T-helper 2 cell (primary cell): ENCODE data around the gene SSTR3.
A peak's percentile ranks its signal among the peaks of the same experiment; 100 is the strongest.

Source experiments
- DNase-seq, 5 experiments: peaks; one replicate each; pipeline versions ENCODE4 v3.0.0 to v3.0.0-alpha.2; 2012 to 2022

Gene SSTR3

DNA sequence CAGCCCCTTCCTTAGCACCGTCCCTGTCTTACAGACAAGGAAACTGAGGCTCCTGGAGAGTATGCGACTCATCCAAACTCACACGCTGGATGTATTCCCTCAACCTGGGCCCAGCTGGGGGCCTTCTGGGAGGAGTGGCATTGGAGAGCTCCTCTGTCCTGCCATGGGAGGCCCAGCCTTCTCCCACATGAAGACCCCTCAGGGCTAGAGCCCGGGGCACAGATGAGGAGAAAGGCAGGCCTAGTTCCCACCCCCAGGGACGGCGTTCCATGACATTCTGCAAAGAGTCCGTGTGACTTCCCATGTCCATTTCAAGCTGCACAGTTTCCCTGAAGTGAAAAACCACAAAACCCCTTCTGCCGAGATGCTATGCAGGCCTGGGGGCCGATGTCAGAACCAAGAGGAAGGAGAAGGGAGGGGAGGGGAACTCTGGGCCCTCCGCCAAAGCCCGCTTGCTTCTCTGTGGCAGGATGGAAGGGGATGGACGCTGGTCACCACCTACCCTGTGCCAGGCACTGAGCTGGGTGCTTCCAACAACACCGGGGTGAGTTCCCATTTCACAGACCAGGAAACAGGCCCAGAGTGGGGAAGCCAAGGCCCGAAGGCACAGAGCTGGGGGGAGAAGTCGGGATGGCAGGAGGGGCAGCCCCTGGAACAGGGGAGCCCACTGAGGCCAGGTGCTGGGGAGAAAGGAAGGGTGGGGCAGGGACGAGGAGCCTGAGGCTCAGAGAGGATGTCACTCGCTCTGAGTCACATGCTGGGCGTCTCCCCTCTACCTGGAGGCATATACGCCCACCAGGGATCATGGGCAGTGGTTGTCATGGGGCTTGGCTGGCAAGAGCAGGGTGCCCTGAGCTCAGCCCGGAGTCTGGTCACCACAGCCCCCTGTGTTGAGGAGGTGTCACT, 16.1 kb upstream of the SSTR3 start:
- DNase-seq: peak in 1 of 5 experiments; percentile 72

DNA sequence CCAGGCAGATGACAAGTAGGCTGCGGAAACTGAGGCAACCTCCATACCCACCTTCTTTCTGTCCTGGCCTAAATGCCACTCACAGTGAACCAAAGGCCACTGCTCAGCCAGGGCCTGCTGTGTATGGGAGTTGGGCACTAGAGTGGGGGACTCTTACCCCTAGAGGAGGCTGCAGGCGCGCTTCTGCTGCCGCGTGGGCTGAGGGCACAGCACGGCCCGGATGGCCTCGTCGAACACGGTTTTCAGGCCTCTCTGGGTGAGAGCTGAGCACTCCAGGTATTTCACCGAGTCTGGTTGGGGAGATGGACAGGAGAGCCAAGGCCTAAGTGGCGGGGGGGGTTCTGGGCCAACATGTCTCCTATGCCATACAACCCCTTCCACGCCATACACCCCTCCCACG, 14.2 kb upstream of the SSTR3 start:
- no peak for DNase-seq

DNA sequence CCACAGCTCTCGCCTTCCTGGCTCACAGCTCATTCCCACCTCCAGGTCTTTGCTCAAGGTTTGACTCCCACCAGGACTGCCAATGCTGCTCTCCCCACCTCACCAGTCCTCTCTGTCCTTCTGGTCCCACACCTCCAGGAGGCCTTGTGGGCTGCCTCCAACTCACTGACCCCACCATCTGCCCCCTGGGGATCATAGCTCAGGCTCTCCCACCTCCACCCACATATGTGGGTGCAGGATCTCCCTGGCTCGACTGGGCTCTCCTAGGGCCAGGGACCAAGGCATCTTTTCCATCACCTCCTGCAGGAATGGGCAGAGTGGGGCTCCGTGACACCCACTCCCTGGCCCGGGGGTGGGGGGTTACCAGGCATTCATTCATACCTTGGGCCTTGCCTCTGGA, 13.8 kb upstream of the SSTR3 start:
- DNase-seq: no peak

DNA sequence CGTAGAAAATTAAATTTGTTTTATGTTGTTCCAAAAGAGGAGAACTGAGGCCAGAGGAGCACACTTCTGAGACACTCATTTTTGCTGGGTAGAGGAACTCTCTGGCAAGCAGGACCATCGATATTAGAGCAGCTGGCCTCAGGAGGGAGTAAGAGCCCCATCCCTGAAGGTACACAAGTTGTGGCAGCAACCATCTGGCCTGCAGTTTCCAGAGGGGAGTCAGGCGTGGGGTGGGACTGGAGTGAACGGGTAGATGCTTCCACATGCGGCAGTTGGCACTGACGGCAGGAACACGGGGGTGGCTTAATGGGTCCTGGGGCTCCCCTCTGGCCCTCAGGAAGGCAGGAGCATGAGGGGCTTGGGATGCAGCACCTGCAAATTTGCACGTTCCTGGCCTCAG, 13.2 kb upstream of the SSTR3 start:
- DNase-seq: no peak

DNA sequence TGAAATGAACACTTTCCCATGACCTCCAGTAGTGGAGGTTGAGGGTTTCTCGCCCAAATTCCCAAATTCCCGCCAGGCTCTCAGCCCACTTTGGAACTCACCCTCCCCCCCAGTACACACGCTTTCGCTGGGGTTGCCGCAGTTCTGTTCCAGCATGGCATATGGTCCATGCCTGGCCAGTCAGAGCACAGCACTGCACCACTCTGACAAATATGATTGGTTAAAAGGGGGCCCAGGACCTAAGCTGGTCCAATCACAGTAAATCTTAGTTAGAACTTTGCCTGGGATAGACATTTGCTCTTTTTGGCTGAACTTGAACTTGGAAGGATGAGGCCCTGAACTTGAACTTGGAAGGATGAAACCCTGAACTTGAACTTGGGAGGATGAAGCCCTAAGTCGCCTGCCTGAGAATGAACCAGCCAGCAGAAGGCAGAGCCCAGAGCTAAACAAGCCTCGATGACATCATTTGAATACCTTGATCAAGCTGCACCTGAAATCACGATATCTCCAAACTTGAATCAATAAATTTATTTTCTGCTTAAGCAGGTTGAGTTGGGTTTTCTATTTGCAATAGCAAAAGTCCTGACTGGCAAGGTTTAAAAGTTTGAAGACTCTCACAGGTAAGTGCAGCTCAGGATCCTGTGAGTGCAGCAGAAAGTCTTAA, 12.6 kb upstream of the SSTR3 start:
- DNase-seq: no peak

DNA sequence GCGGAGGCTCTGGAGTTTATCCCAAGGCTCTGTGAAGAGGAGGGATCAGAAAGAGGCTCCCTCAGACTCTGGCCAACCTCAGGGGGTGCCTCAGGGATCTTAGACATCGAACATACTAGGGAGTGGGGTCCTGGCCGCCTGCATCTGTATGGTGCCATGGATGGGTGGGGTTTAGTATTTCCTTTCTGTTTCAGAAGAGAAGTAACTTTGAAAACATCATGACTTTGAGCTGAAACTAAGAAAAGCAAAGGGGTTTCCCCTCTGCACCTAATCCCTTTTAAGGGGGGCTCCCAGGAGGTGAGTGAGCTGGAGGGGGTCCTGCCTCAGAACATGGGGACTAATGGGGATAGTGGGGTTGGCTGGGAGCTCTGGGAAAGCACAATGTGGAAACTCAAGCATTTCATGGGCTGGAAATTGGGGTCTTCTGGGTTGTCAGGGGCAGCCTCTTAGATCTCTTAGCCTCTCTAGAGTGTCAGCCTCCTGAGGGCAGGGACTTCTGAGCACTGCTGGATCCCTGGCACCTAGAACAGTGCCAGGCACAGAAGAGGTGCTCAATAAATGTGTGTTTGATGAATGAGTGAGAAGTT, 11.8 kb upstream of the SSTR3 start:
- DNase-seq: peak in 1 of 5 experiments; percentile 2

DNA sequence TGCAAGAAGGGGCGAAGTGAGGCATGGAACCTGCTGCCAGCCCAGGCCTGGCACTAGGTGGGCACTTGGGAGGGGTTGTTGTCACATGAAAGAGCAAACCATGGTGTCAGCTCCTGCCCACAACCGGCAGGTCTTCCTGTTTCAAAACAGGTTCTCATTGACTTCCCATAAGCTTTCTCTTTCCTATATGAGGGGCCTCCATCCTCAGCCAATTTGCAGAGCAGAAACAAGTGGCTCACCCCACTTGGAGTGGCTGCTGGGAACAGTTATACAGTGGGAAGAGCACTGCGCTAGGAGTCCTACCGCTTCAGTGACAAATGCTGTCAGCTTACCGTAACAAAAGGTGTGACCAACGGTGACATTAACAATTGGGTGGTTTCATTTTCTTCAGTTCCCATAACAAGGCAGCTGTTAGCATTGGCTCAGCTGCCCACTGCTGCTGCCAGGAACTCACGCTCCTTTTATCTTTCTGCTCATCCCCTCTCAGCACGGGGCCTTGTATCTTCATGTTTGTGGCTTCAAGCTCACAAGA, 10.2 kb upstream of the SSTR3 start:
- peak in 2 of 5 experiments; percentile 83 to 93 for DNase-seq

DNA sequence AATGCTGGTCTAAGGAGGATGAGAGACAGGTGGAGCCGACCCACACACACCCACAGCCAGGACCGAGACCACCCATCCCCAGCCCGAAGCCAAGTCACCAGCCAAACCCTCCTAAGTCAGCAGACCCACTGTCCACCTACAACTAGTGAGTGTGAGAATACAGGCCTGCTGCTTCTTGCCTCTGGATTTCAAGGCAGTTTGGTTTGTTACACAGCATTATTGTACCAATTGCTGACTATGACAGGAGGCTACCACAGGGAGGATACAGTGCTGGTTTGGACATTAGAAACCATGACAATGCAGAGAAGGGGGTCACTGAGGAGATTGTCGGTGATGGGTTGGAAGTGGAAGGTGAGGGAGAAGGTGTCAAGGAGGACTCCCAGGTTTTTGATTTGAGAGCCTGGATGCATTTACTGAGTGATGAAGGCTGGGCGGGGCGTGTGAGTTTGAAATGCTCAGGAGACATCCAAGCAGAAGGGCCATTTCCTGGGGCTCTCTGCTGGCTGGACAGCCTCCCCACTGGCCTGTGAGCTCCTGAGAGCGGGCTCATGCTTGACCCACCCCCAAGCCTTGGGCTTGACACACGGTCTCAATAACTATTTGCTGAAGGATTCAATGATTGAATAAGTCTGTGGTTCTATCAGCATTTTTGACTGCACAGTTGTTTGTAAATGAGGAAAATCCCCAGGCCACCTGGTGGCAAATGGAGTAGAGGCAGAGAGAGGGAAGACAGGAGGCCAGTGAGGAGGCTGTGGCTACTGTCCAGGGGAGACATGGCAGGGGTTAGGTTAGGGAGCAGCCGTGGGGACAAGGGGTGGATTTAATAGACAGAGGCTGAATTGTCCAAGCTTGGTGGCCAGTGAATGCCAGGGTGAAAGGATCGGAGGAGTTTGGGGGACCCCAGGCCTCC, 9.4 kb upstream of the SSTR3 start:
- no peak for DNase-seq

DNA sequence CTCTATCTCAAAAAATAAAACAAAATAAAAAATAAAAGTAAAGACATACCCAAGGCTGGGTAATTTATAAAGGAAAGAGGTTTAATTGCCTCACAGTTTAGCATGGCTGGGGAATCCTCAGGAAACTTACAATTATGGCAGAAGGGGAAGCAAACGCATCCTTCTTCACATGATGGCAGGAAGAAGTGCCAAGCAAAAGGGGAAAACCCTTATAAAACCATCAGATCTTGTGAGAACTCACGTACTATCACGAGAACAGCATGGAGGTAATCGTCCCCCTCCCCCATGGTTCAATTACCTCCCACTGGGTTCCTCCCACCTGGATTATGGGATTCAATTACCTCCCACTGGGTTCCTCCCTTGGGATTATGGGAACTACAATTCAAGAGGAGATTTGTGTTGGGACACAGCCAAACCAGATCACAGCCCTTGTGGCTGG, 8.3 kb upstream of the SSTR3 start:
- peak in 1 of 5 experiments; percentile 53 for DNase-seq

DNA sequence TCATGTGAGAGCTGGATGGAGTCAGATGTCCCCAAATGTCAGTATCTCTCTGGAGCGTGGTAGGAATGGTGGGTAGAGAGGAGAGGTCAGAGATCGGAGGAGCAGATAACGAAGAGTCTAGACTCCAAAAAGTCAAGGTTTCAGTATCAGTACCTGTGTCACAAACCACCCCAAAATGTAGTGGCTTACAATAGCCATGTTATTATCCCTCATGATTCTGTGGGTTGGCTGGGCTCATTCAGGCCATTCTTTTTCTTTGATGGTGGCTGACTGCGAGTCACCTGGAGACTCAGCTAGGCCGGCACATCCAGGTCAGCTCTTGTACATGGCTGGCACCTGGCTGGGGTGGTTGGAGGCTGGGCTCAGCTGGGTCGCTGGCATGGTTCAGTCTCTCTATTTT, 7.3 kb upstream of the SSTR3 start:
- DNase-seq: peak in 1 of 5 experiments; percentile 50

DNA sequence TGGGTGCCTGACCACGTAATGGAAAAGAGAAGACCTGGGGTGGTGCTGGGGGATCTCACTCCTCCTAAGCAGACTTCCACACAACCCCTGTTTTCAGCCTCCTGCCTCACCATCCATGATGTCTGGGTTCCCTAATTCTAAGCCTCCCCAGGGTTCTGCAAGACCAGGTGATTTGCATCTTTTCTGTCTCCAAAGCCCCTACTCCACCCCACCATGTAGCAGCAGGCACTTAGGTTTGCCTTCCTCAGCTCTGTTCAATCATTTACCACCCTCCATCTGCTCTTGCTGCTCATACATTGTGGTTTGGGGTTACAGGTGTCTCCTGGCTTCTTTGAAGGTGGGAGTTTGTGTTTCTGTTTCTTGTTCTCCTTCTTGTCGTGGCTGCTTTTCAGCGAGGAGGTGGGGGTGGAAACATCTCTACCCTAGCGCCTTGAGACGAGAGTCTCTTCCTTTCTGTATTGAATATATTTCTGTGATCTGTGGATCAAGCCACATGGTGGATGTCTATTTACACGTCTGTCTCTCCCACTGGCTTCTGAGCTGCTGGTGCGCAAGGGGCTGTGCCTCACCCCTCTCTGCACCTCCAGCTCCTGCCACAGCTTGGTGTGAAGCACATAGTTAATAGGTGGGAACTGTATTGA, 6.6 kb upstream of the SSTR3 start:
- DNase-seq: peak in 4 of 5 experiments; percentile 53 to 86 (median 76)

DNA sequence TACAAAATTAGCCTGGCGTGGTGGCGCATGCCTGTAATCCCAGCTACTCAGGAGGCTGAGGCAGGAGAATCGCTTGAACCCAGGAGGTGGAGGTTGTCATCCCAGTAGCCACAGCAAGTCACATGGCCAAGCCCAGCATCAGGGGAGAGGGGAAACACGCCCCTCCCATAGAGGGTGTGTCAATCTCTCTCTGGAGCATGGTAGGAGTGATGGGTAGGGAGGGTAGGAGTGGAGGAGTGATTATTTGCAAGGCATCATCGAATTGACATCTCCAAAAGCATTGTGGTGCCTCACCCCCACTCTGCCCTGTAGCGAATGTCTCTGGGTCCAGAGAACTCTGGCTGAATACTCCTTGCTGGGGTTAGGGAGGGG, 6.1 kb upstream of the SSTR3 start:
- no peak for DNase-seq

DNA sequence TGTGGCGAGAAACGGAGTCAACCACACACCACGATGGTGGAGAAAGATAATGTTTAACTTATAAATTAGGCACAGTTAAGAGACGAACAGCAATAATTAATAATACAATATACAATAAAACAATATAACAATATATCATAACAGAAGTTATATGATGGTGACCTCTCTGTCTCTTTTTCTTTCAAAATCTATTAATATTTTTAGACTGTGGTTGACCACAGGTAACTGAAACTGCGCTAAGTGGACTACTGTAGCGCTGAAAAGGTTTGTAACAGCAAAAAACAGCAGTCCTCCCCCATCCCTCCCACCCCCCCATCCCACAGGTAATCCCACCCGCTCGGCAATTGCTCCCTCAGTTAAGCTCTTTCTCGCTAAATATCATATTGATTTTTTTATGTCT, 3.6 kb upstream of the SSTR3 start:
- DNase-seq: no peak

DNA sequence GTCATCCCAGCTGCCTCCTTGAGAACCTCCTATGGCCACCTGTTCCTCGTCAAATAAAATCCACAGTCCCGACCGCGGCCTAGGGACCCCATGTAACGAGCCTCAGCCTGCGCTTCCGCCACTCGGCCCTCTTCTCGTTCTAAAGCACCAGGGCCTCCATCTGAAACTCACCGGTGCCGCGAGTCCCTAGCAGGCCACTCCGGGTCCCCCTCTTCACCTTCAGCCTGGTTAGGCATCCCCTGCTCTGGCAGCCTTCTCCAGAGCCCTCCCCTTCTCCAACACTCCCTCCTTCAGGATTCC, 2.4 kb upstream of the SSTR3 start:
- DNase-seq: no peak

DNA sequence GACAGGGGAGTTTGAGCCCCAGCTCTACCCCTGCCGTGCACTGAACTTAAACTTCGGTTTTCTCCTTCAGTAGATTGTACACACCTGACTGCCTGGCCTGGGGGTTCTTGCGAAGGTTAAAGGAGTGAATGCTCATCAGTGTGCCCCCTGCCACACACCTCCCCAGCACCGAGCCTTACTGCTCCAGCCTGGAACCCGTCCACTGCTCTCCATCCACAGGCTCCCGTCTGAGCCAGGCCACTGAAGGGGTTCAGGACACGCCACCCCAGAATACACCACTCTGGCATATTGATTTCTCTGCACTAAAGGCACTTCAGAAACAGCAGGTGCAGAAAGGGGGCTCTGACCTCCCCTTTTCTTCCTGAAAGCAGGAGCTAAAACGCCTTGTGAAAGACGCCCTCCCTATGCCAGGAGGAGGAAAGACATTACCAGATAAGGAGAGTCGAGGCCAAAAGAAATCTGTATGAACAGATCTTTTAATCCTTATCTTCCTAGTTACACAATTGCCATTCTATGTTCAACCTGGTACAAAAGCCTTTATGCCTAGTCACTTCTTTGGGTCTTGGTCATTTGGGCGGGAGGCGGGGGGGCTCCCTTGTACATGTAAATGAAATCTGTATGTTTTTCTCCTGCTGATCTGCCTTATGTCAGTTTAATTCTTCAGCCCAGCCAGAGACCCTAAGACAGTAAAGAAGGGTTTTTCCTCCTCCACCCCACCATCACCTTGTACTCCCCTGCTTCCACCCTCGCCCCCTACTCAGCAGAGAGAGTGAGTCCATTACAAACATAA, 1.9 kb upstream of the SSTR3 start:
- DNase-seq: no peak

DNA sequence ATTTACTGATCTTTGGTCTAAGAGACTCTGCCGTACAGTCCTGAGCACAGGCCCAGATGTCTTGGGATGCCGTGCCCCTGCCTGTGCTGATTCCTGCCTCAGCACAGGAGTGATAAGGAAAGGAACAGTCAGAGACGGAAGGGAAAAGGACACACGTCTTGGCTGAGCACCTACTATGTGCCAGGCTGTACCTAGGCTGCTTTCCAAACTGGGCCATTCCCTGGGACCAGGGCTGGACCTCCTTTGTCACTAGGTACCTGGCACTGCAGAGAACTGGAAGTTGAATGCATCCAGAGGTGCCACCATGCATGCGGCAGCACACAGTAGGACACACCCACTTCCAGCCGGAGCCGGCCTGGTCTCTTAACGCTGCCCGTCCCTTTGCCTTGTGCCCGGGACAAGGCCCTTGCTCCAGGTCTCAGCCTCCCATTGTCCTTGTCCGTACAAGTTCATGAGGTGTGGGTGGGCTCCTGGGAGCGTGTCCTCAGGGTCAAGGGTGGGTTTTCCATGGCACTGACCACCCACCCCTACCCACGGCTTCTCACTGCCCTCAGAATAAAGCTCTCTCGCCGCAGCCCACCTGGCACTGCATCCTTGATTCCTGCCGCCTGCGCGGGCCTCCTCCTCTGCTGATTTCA, 1.1 kb upstream of the SSTR3 start:
- peak in 1 of 5 experiments; percentile 2 for DNase-seq

DNA sequence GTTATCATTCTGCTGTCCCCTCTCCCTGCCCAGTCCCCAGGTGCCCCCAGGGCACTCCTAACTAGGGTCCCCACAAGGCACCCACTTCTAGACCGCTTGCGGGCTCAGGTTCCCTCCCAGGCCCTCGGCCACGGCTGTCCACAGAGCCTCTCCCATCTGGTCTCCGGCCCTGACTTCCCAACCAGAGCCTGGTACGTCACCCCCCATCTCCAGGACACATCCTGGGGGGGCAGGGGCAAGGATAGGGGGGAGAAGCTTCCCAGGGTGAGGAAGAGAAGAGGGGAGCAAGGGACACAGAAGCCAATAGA, 457 bp downstream of the SSTR3 start:
- peak in 1 of 5 experiments; percentile 1 for DNase-seq

DNA sequence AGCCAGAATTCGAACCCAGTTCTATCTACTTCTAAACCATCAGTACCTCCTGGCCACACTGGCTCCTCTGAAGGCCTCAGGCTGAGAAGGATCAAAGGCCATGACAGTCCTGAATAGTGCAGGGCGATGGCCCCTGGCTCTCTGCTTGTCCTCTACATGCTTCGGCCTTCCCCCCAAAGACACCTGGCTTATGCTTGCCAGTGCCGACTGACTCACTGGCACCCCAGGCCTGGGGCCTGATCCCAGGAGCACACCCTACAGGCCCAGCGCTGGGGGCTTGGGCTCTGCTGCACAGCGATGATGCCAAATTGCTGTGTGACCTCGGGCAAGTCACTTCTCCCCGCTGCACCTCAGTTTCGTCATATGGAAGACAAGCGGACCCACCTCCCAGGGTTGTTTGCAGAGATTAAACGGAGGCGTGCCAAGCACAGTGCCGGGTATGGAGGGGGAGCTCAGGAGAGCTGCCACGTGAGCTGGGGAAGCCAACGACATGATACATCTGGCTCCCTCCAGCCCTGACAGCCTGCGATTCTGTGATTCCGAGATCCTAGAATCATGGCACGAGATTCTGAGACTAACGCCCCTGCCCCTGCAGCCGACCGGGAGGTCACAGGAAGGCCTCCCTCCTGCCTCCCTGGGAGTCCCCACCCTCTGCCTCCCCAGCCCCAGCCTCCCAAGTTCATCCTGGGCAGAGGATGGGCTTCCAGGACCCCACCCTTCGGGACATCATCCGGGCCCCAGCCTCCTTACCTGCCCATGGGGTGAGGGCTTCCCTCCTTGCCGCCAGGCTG, 1.0 kb downstream of the SSTR3 start:
- DNase-seq: peak in 1 of 5 experiments; percentile 2

DNA sequence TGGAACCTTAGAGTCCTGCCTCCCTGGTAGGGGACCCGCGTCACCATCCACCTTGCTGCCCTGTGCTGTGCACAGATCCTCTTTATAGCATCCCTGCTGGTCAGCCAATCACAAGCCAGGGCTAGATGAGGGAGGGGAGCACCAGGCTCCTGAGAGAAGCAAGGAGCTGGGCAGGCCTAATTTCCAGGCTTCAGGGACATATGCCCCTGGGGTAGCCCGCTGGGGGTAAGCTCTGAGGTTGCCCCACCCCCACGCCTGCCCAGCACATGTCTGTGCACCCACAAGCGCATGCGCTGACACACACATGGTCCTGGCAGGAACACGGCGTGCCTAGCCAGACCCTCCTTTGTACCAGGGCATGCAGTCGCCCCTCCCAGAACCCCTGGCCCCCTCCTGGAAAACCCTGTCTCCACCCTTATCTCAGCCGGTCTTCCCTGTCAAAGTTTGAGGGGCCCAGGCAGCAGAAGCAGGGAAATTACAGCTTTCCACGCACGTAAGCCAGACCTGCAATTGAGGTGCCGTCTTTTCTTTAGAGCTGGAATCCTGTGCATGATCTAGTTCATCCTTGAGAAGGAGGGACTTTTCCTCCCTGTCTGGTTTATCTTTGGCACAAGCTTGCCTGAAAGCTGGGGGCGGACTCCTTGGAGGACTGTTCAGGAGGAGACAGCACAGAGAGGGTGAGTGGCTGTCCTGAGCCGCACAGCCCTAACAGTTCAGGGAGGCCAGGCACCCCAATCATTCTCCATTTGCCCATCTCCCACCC, 2.1 kb downstream of the SSTR3 start:
- no peak for DNase-seq
